ENCODE data around the gene APLF.
"Not testable (repeated sequence)": the region's sequence is repeated elsewhere in the genome, so short reads cannot be mapped to it uniquely, and the experiment has no call there.

Gene APLF

DNA sequence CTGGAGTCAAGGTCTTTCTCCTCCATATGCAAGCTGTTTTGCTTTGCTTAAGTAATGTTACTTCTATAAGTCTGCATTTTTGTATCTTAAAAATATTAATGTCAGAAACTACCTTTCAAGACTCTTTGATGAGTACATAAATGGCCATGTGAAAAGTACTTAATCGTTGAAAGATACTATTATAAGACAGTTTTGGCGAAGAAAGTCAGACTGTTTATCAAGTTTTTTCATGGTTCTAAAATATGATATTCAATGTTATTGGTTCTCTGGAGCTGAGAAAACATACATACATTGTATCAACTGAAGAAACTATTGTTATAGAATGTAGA, 25.4 kb upstream of the APLF start:
- no peak for DNase-seq

- not testable (repeated sequence) for DNase-seq
These were observed 21.0 kb upstream of the APLF start for GRCh38 chr2:68446425-68446824.

- DNase-seq: no peak
These were observed 20.3 kb upstream of the APLF start for GRCh38 chr2:68447118-68447517.

- DNase-seq: no peak
These were observed 18.4 kb upstream of the APLF start for GRCh38 chr2:68448671-68449653.

DNA sequence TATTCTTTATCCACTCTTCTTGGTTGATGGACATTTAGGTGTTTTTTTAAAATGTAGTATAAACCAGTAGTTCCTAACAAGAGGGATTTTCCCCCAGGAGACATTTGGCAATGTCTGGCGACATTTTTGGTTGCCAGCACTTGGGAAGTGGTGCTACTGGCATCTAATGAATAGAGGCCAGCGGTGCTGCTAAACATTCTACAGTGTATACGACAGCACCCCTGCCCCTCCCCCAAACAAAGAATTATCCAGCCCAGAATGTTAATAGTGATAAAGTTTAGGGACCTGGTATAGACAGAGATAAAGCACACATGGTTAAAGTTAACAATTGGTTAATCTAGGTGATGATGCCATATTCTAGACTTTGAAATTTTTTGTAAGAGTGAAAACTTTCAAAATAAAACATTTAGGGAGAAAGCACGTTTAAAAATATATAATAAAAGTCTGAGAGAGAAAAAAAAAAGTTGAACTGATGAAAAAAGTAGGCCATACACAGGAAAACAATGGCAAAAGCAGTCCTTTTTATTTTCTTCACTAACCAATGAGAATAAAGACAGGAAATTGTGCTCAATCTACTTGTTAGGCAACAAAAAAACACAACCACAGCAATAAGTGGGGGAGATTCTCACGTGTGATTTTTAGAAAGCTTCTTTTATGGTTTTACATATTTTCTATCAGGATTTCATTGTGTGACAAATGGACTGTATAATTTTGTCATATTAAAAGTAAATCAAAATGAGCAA, 15.1 kb upstream of the APLF start:
- no peak for DNase-seq

DNA sequence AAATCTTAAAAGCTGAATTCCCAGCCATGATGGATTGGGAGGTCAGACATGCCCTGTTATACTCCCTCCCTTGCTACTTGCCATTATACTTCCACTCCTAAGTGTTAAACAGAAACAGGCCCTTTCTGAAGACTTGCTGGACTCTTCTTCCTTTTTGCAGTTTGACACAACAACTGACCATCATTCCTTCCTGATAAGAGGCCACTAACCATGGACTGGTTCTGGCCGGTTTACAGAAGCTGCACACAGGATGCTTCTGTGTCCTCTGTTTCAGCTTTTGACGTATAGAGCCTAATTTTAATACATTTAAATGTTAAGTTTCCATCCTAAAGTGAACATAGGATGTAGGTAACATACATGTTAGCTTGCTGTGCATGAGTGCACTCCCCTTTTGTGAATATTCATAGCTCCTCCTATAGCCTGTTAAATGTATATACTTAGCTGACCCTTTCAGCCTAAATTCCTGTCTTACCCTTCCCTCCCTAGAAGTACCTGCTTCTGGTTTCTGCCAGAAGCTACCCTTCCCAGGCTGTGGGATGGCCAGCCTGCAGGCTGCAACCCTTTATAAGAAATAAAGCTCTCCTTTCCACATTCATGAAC, 13.5 kb upstream of the APLF start:
- no peak for DNase-seq

DNA sequence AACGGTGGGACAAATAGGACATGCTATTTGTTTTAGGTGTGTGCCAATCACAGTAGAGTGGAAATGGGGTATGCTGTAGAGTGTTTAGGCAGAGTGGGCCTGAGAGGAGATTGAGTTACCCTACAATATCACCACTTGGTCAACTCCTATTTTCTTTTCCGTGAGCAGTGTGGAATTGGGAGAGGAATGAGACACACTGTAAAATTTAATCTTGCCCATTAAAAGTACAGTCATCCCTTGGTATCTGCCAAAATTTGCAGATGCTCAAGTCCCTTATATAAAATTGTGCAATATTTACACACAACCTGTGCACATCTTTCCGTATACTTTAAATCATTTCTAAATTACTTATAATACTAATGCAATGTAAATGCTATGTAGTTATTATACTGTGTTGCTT, 12.7 kb upstream of the APLF start:
- no peak for DNase-seq

DNA sequence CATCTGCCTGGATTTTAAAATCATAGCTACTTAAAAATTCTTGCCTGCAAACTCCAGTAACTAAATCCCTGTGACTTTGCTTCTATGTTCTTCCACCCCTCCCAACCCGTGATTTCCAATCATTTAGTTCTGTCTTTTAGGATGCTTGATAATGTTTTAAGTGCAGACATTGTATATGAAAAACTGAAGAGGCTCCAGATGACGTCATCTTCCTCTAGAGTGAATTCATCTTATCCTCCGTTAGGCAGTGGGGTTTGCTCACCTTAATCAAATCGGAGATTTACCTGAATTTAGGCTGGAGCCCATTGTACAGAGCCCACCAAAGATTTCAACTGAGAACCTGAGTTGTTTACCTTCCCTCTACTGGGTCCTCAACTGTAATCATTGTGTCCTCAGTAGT, 11.2 kb upstream of the APLF start:
- DNase-seq: no peak

DNA sequence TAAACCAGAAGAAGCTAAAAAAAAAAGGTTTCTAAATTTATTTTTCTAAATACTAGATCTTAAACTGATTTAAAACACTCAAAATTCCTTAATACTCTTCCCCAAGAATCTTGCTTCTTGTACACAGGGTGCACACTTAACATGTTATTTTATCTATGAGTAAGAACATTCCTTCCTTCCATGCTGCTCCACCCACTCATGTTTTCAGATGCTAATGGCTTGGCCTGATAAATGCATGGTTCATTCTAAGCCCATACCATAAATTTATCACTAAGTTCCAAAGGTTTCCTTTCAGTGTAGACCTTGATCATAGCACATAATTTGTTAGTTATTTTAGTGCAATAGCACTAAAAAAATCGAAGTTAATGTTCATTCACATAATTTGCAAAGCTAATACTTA, 8.4 kb upstream of the APLF start:
- no peak for DNase-seq

- peak; percentile 68 to 82 (median 73) for DNase-seq
These were observed 4.0 kb upstream of the APLF start for GRCh38 chr2:68463287-68463877.

DNA sequence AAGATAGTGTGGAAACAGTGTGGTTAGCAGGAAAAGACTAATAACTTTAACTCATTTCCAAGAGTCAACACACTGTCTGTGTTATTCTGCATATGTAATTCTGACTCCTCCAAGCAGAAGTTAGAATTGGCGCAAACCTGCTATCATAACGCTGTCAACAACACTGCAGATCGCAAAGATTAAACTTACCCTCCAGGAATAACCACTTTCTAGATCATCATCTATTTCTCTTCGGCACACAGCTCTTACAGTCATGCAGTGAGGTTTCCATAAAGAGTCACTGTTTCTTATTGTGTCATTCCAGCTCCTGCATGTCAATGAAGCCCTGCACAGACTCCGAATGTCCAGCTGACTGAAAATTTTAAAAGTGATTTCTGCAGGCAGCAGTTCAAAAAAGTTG, 2.7 kb upstream of the APLF start:
- no peak for DNase-seq

- peak; percentile 37 to 72 (median 39) for DNase-seq
These were observed 2.1 kb upstream of the APLF start for GRCh38 chr2:68465081-68465916.

DNA sequence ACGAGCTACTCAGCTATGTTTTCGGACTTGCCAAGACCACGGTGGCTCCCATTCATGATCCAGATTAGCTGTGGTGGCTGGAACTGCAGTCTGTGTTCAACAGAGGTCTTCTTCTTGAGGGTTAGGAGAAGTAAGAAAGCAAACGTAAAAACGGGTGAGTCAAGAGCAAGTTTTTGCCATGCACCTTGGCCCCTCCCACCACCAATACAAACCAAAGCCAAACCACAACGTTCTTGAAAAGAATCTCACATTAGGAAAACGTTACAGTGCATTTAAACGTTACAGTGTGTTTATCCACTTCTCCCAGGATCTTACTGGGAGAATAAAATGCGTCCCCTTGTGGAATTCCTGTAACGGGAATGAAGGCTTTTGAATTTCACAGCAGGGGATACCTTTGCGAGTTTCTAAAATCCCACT, 1.0 kb upstream of the APLF start:
- peak; percentile 47 to 61 (median 55) for DNase-seq

DNA sequence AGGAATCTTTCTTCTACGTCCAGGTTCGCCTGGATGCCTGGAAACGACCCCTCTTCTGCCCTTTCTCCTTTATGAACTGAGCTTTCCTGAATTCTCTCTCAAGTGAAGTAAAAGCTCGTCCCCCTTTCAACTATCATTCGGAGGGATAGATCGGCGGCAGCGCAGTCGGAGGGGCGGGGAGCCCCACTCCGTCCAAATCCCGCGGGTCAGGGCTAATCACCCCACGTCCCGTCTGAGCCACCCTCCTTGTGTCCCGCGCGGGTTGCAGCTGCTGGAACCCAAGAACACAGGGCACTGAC, 658 bp upstream of the APLF start:
- no peak for DNase-seq

DNA sequence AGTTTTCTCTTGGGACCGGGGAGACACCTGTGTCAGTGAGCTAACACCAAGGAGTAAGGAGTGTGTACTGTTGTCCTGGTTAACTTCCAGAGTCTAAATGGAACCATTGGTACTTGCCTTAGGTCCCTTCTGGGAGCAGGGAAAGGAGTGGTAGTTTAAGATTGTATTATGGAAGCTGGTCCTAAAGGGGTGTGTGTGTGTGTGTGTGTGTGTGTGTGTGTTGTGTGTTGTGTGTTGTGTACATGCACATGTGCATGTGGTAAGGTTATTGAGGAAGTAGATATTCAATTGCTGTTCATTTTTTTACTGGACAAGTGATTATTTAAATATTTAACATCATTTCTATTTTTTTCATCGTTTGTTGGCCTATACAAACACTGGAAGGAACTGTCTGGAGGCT, 1.4 kb downstream of the APLF start:
- no peak for DNase-seq

DNA sequence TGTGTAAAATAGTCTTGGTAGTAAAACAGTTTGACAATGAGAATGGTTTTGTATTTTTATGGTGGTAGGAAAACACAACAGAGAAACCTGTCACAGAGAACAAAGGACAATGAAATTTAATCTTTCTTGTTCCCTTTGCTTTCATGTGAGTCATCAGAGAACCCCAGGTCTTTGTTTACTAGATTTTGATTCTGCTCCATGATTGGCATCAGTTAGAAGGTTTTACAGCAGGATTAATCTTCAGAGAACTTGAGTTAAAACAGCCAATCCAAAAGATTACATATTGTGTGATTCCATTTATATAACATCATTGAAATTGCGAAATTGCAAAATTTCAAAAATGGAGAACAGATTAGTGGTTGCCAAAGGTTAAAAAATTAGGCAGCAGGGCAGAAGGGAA, 2.5 kb downstream of the APLF start:
- peak in 2 of 3 donors; percentile 41 to 50 for DNase-seq

DNA sequence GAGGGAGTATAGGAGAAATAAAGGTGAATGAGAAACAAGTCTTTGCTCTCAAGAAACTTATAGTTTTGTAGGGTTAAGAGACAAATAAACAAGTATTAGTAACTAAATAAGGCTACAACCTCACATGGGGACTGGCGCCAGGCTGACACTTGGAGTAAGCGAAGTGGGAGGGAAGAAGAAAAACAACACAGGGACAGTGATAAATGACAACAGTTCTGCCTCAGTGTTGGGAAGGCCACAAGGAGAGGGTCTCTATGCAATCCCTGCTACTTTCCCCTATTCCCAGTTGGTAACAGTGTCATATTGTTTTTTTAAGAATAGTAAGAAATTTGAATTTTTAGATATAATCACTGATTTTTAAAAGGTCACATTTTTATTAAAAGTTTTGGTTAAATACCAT, 4.0 kb downstream of the APLF start:
- no peak for DNase-seq

DNA sequence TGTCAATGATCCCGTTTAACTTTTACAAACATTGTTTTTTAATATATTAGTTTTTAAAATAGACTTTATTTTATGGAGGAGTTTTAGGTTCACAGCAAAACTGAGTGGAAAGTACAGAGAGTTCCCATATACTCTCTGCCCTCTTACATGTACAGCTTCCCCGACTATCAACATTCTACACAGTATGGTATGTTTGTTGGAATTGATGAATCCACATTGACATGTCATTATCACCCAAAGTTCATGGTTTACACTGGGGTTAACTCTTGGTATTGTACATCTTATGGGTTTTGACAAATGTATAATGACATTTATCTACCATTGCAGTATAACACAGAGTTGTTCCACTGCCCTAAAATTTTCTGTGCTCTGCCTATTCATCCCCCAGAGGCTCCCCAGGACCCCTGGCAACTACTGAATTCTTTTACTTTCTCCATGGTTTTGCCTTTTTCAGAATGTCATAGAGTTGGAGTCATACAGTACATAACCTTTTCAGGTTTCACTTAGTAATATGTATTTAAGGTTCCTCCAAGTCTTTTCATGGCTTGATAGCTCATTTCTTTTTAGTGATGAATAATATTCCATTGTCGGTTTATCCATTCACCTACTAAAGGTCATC, 5.5 kb downstream of the APLF start:
- DNase-seq: no peak

DNA sequence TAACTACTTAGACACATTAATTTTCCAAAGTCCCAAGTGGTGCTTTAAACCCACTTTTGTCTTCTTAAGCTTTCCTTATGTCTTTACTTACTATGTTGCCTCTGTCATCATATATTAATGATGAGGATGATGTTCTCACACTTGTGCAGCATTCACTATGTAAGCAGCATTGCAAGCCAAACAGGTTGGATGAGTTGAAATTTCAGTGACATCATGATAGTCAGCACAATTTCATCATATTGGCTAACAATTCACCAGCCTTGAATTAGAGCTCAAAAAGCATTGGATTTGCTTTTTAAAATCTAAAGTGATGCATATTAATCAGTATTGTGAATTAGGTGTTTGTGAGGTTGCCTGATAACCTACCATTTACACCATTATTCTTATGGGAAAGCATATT, 7.7 kb downstream of the APLF start:
- DNase-seq: no peak

DNA sequence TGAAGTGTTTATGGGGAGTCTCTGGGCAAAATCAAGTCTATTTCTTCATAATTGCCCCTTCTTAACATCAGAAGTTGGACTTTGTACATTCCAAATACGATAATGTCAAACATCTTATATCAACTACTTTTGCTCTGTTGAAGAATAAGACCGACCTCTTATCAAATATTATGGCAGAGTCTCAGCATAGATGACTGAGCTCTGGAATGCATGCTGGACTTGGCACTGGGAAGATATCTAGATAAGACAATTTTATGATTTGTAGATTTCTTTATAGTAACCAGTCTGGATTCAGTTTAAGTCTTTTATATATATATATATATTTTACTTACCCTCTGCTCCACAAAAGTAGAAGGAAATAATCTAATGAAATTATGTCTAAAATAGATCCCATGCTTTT, 8.2 kb downstream of the APLF start:
- DNase-seq: no peak

DNA sequence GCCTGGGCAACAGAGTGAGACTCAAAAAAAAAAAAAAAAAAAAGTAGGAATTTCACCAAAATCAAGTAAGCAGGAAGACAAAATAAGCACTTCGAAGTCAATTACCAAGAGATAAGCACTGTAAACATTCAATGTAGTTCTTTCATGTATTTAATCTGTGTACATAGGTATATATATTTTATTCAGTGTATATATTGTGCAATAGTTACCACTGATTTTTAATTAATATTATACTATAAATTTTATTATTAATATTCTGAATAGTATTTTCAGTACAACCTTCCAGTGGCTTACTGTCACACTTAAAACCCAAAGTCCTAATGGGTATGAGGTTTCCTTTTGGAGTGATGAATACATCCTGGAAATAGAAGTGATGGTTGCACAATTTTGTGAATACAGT, 9.1 kb downstream of the APLF start:
- DNase-seq: no peak

GRCh38 chr2:68478688-68479087, 11.3 kb downstream of the APLF start:
- DNase-seq: no peak

Measured in suppressor macrophage treated with lipopolysaccharide for 1 hour (primary cell).